Measurements from ENCODE around the gene DHX57.

DHX57 gene

GRCh38 chr2:38750011-38750890, 125.5 kb downstream of the DHX57 start:
- TF ChIP-seq EP300 (IDR thresholded peaks at IDR 0.05; ENCODE audit: borderline replicate concordance) (no peak), TAF1 (IDR thresholded peaks at IDR 0.05; ENCODE audit: low read depth) (no peak), ZBTB7A (IDR thresholded peaks at IDR 0.05; ENCODE audit: low read depth) (no peak), MAX (IDR thresholded peaks at IDR 0.05) (no peak), TEAD4 (IDR thresholded peaks at IDR 0.05) (no peak), YY1 (IDR thresholded peaks at IDR 0.05; ENCODE audit: low read depth) (no peak), CREB1 (IDR thresholded peaks at IDR 0.05; ENCODE audit: low read depth) (no peak), NFIC (IDR thresholded peaks at IDR 0.05) (no peak), EGR1 (IDR thresholded peaks at IDR 0.05) (no peak), CEBPB (IDR thresholded peaks at IDR 0.05) (no peak), TCF12 (IDR thresholded peaks at IDR 0.05; ENCODE audit: low read depth) (no peak; the same call in 1 of the 2 replicates), REST (IDR thresholded peaks at IDR 0.05; ENCODE audit: low read depth) (no peak), FOXM1 (IDR thresholded peaks at IDR 0.05; ENCODE audit: borderline replicate concordance, low read depth) (no peak), RAD21 (IDR thresholded peaks at IDR 0.05; ENCODE audit: low read depth) (no peak), USF1 (IDR thresholded peaks at IDR 0.05) (no peak; the same call in 1 of the 2 replicates)

- no peak for TF ChIP-seq REST (IDR thresholded peaks at IDR 0.05; ENCODE audit: low read depth)
- no peak for TF ChIP-seq YY1 (IDR thresholded peaks at IDR 0.05; ENCODE audit: low read depth)
- TF ChIP-seq EGR1 (IDR thresholded peaks at IDR 0.05) = no peak
Observed at GRCh38 chr2:38748943-38749804, 126.6 kb downstream of the DHX57 start.

- TF ChIP-seq FOXM1 (IDR thresholded peaks at IDR 0.05; ENCODE audit: borderline replicate concordance, low read depth) (no peak), USF1 (IDR thresholded peaks at IDR 0.05) (no peak), CEBPB (IDR thresholded peaks at IDR 0.05) (no peak), TEAD4 (IDR thresholded peaks at IDR 0.05) (no peak), TAF1 (IDR thresholded peaks at IDR 0.05; ENCODE audit: low read depth) (no peak), REST (IDR thresholded peaks at IDR 0.05; ENCODE audit: low read depth) (no peak)
Observed at GRCh38 chr2:38748391-38748790, 127.3 kb downstream of the DHX57 start.

- TF ChIP-seq TCF12 (IDR thresholded peaks at IDR 0.05; ENCODE audit: low read depth) = no peak
- no peak for TF ChIP-seq ZBTB7A (IDR thresholded peaks at IDR 0.05; ENCODE audit: low read depth)
Observed at GRCh38 chr2:38747819-38748218, 127.9 kb downstream of the DHX57 start.
